MM.1S (cell line): ENCODE measurements around the gene LRRIQ4.

Experiments used
- DNase-seq: peaks from one replicate; pipeline ENCODE4 v3.0.0-alpha.2; 2015
- H2AFZ ChIP-seq: fragments of 300-600 bp; sonication (generic); 2 replicates; pipeline ENCODE4 v1.6.0; 2016; ENCODE audit warnings: antibody characterized with exemption, low read length
- H3F3A ChIP-seq: fragments of 300-600 bp; sonication (generic); 2 replicates; pipeline ENCODE4 v1.6.1; 2016; ENCODE audit warnings: mild to moderate bottlenecking, antibody characterized with exemption, low read length, moderate library complexity, mixed read lengths; ENCODE audit not compliant: insufficient read depth
- H3K27ac ChIP-seq: fragments of 300-600 bp; sonication (generic); 2 replicates; pipeline ENCODE4 v1.5.1; 2016; ENCODE audit warnings: mild to moderate bottlenecking, low read length
- H3K27me3 ChIP-seq: fragments of 300-600 bp; sonication (generic); replicated peaks from 2 replicates; pipeline ENCODE4 v1.6.0; 2016; ENCODE audit warnings: low read length; ENCODE audit not compliant: insufficient read depth
- H3K36me3 ChIP-seq: fragments of 300-600 bp; sonication (generic); replicated peaks from 2 replicates; pipeline ENCODE4 v1.6.1; 2016; ENCODE audit warnings: mild to moderate bottlenecking, low read length, mixed read lengths; ENCODE audit not compliant: insufficient read depth
- H3K4me1 ChIP-seq: fragments of 300-600 bp; sonication (generic); 2 replicates; pipeline ENCODE4 v1.6.1; 2016; ENCODE audit warnings: low read length, mixed read lengths
- H3K4me2 ChIP-seq: fragments of 300-600 bp; sonication (generic); 2 replicates; pipeline ENCODE4 v1.6.0; 2016; ENCODE audit warnings: low read depth, low read length
- H3K4me3 ChIP-seq: fragments of 300-600 bp; sonication (generic); 2 replicates; pipeline ENCODE4 v1.5.1; 2016; ENCODE audit warnings: low read length, mixed read lengths
- H3K79me2 ChIP-seq: fragments of 300-600 bp; sonication (generic); 2 replicates; pipeline ENCODE4 v1.6.1; 2016; ENCODE audit warnings: mixed run types, low read length, mixed read lengths
- H3K9ac ChIP-seq: fragments of 300-600 bp; sonication (generic); 2 replicates; pipeline ENCODE4 v1.6.1; 2016; ENCODE audit warnings: low read length, mixed read lengths
- H3K9me2 ChIP-seq: fragments of 300-600 bp; sonication (generic); replicated peaks from 2 replicates; pipeline ENCODE4 v1.6.1; 2016; ENCODE audit warnings: mild to moderate bottlenecking, low read length, mixed read lengths; ENCODE audit not compliant: insufficient read depth
- H3K9me3 ChIP-seq: fragments of 300-600 bp; sonication (generic); replicated peaks from 2 replicates; pipeline ENCODE4 v1.6.1; 2016; ENCODE audit warnings: mild to moderate bottlenecking, low read length, mixed read lengths; ENCODE audit not compliant: insufficient read depth
- H4K20me1 ChIP-seq: fragments of 300-600 bp; sonication (generic); 2 replicates; pipeline ENCODE4 v1.6.1; 2016; ENCODE audit warnings: mild to moderate bottlenecking, low read length, moderate library complexity, mixed read lengths; ENCODE audit not compliant: insufficient read depth
- CTCF ChIP-seq: fragments of 300-600 bp; sonication (generic); IDR thresholded peaks from 2 replicates; pipeline ENCODE4 v1.5.1; 2016; ENCODE audit warnings: antibody characterized with exemption, low read length, mixed read lengths
- EZH2 ChIP-seq: fragments of 300-600 bp; sonication (generic); optimal IDR thresholded peaks from 2 replicates; pipeline ENCODE3; 2017; ENCODE audit warnings: low read depth, mild to moderate bottlenecking, antibody characterized with exemption, low read length, mixed read lengths
- EZH2phosphoT487 ChIP-seq: fragments of 300-600 bp; sonication (generic); IDR thresholded peaks from 2 replicates; pipeline ENCODE4 v1.6.1; 2018; ENCODE audit warnings: antibody characterized with exemption, low read length

The LRRIQ4 gene

GRCh38 chr3:169841171-169841570, 28.5 kb downstream of the LRRIQ4 start:
- H4K20me1 ChIP-seq, result no peaks in the 10 kb centered on the region
- no peaks in the 10 kb centered on the region for H3F3A ChIP-seq
- H3K9me2 ChIP-seq, result no peaks in the 10 kb centered on the region
- no peaks in the 10 kb centered on the region for H3K79me2 ChIP-seq
- no peak overlapping the region for H3K4me3 ChIP-seq
- no peaks in the 10 kb centered on the region for H3K9me3 ChIP-seq
- DNase-seq, result no peak
- TF ChIP-seq EZH2phosphoT487 (no peak), CTCF (no peak)
- H3K27me3 ChIP-seq, result no peaks in the 10 kb centered on the region
- H3K9ac ChIP-seq, result no peak overlapping the region
- H3K36me3 ChIP-seq, result no peaks in the 10 kb centered on the region
- H2AFZ ChIP-seq, result no peak overlapping the region
- H3K27ac ChIP-seq, result no peak overlapping the region
- H3K4me2 ChIP-seq, result no peak overlapping the region
- 0 out of 2 replicates have a peak, but pooled peaks cover 6% of the 10 kb centered on the region for H3K4me1 ChIP-seq

GRCh38 chr3:169842960-169843359, 30.3 kb downstream of the LRRIQ4 start:
- no peak for DNase-seq
- H3K36me3 ChIP-seq, result no peaks in the 10 kb centered on the region
- no peak overlapping the region for H3K4me2 ChIP-seq
- H3K9me2 ChIP-seq, result no peaks in the 10 kb centered on the region
- H3K4me1 ChIP-seq, result no peaks in the 10 kb centered on the region
- no peaks in the 10 kb centered on the region for H3K9me3 ChIP-seq
- no peaks in the 10 kb centered on the region for H3F3A ChIP-seq
- H2AFZ ChIP-seq, result no peak overlapping the region
- H3K27ac ChIP-seq, result no peak overlapping the region
- no peak overlapping the region for H3K4me3 ChIP-seq
- H4K20me1 ChIP-seq, result no peaks in the 10 kb centered on the region
- H3K79me2 ChIP-seq, result no peaks in the 10 kb centered on the region
- H3K27me3 ChIP-seq, result no peaks in the 10 kb centered on the region
- TF ChIP-seq EZH2, result no peak
- TF ChIP-seq EZH2phosphoT487, result no peak
- no peak for TF ChIP-seq CTCF
- no peak overlapping the region for H3K9ac ChIP-seq

- Histone ChIP-seq H3K27ac (no peak overlapping the region), H3F3A (no peaks in the 10 kb centered on the region), H4K20me1 (no peaks in the 10 kb centered on the region), H3K9me2 (no peaks in the 10 kb centered on the region), H3K9me3 (no peaks in the 10 kb centered on the region), H3K36me3 (no peaks in the 10 kb centered on the region), H3K4me1 (no peaks in the 10 kb centered on the region), H3K4me2 (no peak overlapping the region), H3K27me3 (no peaks in the 10 kb centered on the region), H3K4me3 (no peak overlapping the region), H2AFZ (no peak overlapping the region), H3K9ac (no peak overlapping the region), H3K79me2 (no peaks in the 10 kb centered on the region)
- no peak for TF ChIP-seq EZH2
- TF ChIP-seq EZH2phosphoT487, result no peak
- no peak for TF ChIP-seq CTCF
- DNase-seq, result no peak
Observed at GRCh38 chr3:169846458-169847193, 34.0 kb downstream of the LRRIQ4 start.
